ENCODE results near the gene CYB5D1.

CYB5D1 gene

DNA sequence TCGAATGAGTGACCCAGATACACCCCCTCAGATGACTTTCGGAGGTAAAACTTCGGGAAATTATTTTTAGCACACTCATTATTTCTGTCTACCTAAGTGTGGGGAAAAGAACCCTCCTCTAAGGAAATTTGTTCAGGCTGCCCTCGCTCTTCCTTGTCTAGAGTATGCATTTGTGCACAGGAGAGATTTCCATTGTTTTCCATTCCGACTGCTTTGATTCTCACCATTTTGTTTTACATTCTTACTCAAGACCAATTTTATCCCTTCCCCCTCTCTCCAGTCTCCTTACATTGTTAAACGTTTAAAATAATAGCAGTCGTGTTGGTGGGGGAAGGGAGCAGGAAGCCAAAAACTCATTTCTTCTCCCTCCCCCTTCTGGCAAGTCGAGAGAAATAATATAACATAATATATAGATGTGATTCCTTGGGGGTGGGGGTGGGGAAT, 29.3 kb downstream of the CYB5D1 start:
- DNase-seq: no peak

DNA sequence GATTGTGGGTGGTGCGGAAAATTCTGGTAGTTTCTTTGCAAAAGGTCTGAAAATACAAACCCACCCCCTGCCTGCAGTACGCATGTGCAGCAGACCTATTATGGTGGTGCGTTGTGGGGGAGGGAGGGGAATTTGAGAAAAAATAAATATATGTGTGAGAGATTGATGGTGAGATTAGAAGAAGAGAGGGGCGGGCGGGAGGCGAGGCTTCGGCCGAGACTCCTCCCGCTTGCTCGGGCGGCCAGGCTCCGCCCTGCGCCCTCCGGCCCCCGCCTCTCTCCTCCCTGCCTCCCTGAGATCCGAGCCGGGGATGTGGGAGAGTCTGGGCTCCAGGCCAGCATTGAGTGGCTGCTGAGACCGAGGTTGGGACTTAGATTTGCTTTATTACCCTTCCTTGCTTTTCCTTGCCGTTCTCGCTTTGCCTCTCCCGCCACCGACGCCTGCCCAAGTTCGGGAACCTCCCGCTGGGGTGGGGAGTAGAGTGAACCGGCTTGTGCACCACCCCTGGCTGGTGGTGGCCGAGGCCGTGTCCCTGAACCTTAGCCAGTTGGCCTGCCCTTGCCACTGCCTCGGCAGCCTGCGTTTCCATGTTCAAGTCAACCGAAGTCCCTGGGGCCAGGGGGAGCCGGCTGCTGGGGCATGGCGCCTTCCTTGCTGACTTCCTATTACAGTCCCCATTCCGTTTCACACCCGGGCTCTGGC, 29.8 kb downstream of the CYB5D1 start:
- DNase-seq: peak; percentile 92

DNA sequence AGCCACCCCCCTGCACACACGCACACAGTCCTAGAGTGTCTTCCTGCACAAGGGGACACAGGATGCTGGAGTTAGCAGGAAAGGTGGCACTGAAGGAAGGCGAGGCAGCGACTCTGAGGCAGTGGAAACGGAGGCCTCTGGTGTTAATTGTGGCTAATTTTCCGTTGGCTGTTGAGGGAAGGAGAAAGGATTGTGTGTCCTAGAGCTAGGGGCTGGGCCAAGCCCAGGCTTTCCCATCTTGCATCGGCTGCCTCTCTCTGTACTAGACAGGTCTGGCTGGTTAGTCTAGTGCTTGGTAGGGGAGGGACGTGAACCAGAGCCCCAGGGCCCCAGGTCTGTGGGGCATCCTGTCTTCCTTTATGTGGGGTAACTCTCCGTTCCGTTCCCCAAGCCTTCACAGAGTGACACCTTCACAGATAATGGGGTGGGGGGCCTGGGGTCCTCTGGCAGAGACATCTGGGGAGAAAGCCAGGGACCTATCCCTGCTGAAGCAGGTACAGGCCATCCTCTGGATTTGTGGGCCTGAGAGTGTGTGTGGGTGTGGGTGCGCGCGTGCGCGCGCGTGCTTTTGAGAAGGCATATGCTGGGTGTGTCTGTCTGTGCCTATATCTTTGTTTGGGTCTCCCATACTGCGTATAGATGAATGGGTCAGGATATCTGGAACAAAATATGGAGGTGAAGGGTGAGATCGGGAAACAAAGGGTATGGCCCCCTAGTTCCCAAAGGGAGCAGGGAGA, 30.5 kb downstream of the CYB5D1 start, which contains the start of gene CHD3:
TSS of gene CHD3 (plus strand) at position 606 of the 737 bp plus-strand sequence. CDS start 212 bp downstream, outside the sequence.
- peak; percentile 55 to 56 for DNase-seq

- DNase-seq: peak; percentile 24 to 41
Measured at GRCh38 chr17:7889166-7889955, 31.6 kb downstream of the CYB5D1 start.

- no peak for DNase-seq
Measured at GRCh38 chr17:7893187-7893880, 35.5 kb downstream of the CYB5D1 start.

DNA sequence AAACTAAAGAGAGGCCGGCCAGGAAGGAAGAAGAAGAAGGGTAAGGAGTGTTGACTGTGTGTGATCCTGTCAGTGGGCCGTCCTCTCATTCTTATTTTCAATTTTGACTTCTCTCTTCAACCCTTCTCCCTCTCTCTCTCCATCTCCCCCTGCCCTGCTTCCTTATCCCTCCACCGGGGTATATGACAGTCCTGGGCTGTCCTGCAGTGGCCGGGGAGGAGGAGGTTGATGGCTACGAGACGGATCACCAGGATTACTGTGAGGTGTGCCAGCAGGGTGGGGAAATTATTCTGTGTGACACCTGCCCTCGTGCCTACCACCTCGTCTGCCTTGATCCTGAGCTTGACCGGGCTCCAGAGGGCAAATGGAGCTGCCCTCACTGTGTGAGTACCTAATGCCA, 36.4 kb downstream of the CYB5D1 start:
- no peak for DNase-seq

GRCh38 chr17:7894866-7895265, 37.1 kb downstream of the CYB5D1 start:
- no peak for DNase-seq

- no peak for DNase-seq
Measured at GRCh38 chr17:7897090-7897489, 39.3 kb downstream of the CYB5D1 start.

- no peak for DNase-seq
Measured at GRCh38 chr17:7897773-7898172, 40.0 kb downstream of the CYB5D1 start.

DNA sequence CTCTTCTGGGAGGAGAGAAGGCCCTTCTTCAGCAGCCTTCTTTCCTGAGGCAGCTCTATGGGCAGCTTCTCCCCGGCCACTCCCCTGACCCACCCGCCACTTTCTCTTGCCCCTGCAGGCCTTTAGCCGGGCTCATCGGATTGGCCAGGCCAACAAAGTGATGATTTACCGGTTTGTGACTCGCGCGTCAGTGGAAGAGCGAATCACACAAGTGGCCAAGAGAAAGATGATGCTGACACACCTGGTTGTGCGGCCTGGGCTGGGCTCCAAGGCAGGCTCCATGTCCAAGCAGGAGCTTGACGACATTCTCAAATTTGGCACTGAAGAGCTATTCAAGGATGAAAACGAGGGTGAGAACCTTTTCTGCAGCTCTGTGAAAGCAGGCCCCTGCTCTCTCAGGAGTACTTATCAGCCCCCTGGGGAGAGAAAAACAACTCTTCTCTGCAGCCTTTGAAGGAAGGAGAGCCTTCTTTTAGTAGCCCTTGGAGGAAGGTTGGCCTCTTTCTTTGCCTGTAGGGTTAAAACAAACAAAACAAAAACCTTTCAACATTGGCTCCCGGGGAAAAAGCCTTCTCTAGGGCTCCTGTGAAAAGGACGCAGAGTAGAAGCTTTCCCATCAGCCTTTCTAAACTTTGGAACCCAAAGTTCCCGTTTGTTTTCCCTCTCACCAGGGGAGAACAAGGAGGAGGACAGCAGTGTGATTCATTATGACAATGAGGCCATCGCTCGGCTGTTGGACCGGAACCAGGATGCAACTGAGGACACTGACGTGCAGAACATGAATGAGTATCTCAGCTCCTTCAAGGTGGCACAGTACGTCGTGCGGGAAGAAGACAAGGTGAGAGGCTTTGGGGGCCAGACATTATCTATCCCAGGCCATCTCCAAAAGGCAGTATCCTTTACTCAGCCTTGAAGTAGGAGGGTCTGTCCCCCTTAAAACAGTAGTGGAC, 45.6 kb downstream of the CYB5D1 start:
- no peak for DNase-seq

GRCh38 chr17:7909089-7909488, 51.3 kb downstream of the CYB5D1 start:
- no peak for DNase-seq

- no peak for DNase-seq
Measured at GRCh38 chr17:7910281-7910680, 52.5 kb downstream of the CYB5D1 start.

DNA sequence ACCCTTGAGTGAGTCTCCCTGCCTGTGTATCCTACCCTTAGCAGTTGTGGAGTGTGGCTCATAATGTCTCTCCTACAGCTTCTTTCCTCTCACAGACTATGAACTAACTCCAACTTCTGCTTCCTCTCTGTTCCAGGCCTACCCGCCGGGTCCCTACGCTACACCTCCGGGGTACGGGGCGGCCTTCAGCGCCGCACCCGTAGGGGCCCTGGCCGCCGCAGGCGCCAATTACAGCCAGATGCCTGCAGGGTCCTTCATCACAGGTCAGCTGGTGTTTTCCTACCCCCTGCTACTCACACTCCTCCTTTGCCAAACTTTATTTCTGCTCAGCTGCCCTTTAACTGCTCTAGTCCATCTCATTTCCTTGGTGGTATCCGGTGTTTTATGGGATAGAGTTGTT, 52.9 kb downstream of the CYB5D1 start:
- no peak for DNase-seq

GRCh38 chr17:7911116-7911515, 53.3 kb downstream of the CYB5D1 start:
- DNase-seq: no peak

Measured in activated CD4-positive, alpha-beta T cell treated with anti-CD3 and anti-CD28 coated beads for 4 hours (primary cell).